ENCODE data around the gene MINDY4.

MINDY4 gene

GRCh38 chr7:30750010-30750409 is 21.2 kb upstream of the MINDY4 start:
- no CpG with 5 or more reads among the region's 2 CpGs for WGBS, 2 donors (ENCODE audit: extremely low coverage in 2 of 2, insufficient read length in 2 of 2, insufficient replicate concordance in 1 of 2)
- Histone ChIP-seq H3K9me3 (replicated peaks in 1 of 2; ENCODE audit: control insufficient read depth in 2 of 2, insufficient read depth in 1 of 2, low read depth in 1 of 2, low read length in 2 of 2) (peaks cover 0 to 2% of the 10 kb centered on the region in 2 donors), H3K4me2 (ENCODE audit: insufficient read depth, low read length, poor library complexity, severe bottlenecking) (no peak overlapping the region)

GRCh38 chr7:30750683-30751650 is 20.2 kb upstream of the MINDY4 start:
- H3K23ac ChIP-seq (ENCODE audit: low read depth, low read length, poor library complexity): peak overlapping the region; percentile 26
- no peak overlapping the region for H3K4me3 ChIP-seq (ENCODE audit: low read length in 2 of 2)
- H4K8ac ChIP-seq (ENCODE audit: low read depth, low read length): no peak overlapping the region
- no peak overlapping the region for H2BK120ac ChIP-seq (ENCODE audit: low read depth, low read length)
- no peak overlapping the region for H3K9ac ChIP-seq (ENCODE audit: low read depth, low read length, poor library complexity)
- no peak overlapping the region for H3K27ac ChIP-seq (replicated peaks; ENCODE audit: low read length)
- H2BK12ac ChIP-seq (ENCODE audit: low read length): no peak overlapping the region
- no peak overlapping the region for H2BK15ac ChIP-seq (ENCODE audit: low read length)
- H3K36me3 ChIP-seq (replicated peaks in 1 of 2; ENCODE audit: control insufficient read depth in 2 of 2, insufficient read depth in 2 of 2, low read length in 2 of 2): no peaks in the 10 kb centered on the region
- H2AFZ ChIP-seq (ENCODE audit: low read length): peak overlapping the region; percentile 73
- H2AK5ac ChIP-seq (ENCODE audit: low read depth, low read length): no peak overlapping the region
- H3K27me3 ChIP-seq (ENCODE audit: control insufficient read depth in 3 of 3, insufficient read depth in 3 of 3, low read depth in 1 of 3, low read length in 3 of 3): peaks cover 0 to 6% (median 0%) of the 10 kb centered on the region in 3 experiments
- H3K4me2 ChIP-seq (ENCODE audit: insufficient read depth, low read length, poor library complexity, severe bottlenecking): no peak overlapping the region
- peaks cover 0 to 2% of the 10 kb centered on the region in 2 donors for H3K9me3 ChIP-seq (replicated peaks in 1 of 2; ENCODE audit: control insufficient read depth in 2 of 2, insufficient read depth in 1 of 2, low read depth in 1 of 2, low read length in 2 of 2)
- H3K4ac ChIP-seq (ENCODE audit: low read length): no peak overlapping the region
- no peak overlapping the region for H3K18ac ChIP-seq (ENCODE audit: low read length)
- H3K14ac ChIP-seq (ENCODE audit: low read length): no peak overlapping the region
- DNase-seq (ENCODE audit: low spot score): no peak
- H3K79me1 ChIP-seq (ENCODE audit: low read depth, low read length): no peaks in the 10 kb centered on the region
- no peak overlapping the region for H2BK5ac ChIP-seq (ENCODE audit: low read length)
- no CpG with 5 or more reads among the region's 16 CpGs for WGBS, 2 donors (ENCODE audit: extremely low coverage in 2 of 2, insufficient read length in 2 of 2, insufficient replicate concordance in 1 of 2)
- no peak overlapping the region for H4K91ac ChIP-seq (ENCODE audit: low read depth, low read length, poor library complexity)
- H3K4me1 ChIP-seq (ENCODE audit: control insufficient read depth in 2 of 2, insufficient read depth in 1 of 2, low read depth in 1 of 2, low read length in 2 of 2): no peaks in the 10 kb centered on the region

More at GRCh38 chr7:30750010-30750409, 21.2 kb upstream of the MINDY4 start:
- no peak overlapping the region for H3K9ac ChIP-seq (ENCODE audit: low read depth, low read length, poor library complexity)
- no peak overlapping the region for H2AK5ac ChIP-seq (ENCODE audit: low read depth, low read length)
- H3K27ac ChIP-seq (replicated peaks; ENCODE audit: low read length): no peak overlapping the region
- H3K4me1 ChIP-seq (ENCODE audit: control insufficient read depth in 2 of 2, insufficient read depth in 1 of 2, low read depth in 1 of 2, low read length in 2 of 2): no peaks in the 10 kb centered on the region
- no peak overlapping the region for H3K4ac ChIP-seq (ENCODE audit: low read length)
- no peak overlapping the region for H2BK12ac ChIP-seq (ENCODE audit: low read length)
- no peak overlapping the region for H3K14ac ChIP-seq (ENCODE audit: low read length)
- no peak overlapping the region for H4K91ac ChIP-seq (ENCODE audit: low read depth, low read length, poor library complexity)
- no peak overlapping the region for H3K4me3 ChIP-seq (ENCODE audit: low read length in 2 of 2)
- no peak overlapping the region for H4K8ac ChIP-seq (ENCODE audit: low read depth, low read length)
- no peak overlapping the region for H2BK120ac ChIP-seq (ENCODE audit: low read depth, low read length)
- H2AFZ ChIP-seq (ENCODE audit: low read length): no peak overlapping the region
- H3K79me1 ChIP-seq (ENCODE audit: low read depth, low read length): no peaks in the 10 kb centered on the region
- H3K27me3 ChIP-seq (ENCODE audit: control insufficient read depth in 3 of 3, insufficient read depth in 3 of 3, low read depth in 1 of 3, low read length in 3 of 3): peaks cover 0 to 6% (median 0%) of the 10 kb centered on the region in 3 experiments
- H3K36me3 ChIP-seq (replicated peaks in 1 of 2; ENCODE audit: control insufficient read depth in 2 of 2, insufficient read depth in 2 of 2, low read length in 2 of 2): no peaks in the 10 kb centered on the region
- H2BK15ac ChIP-seq (ENCODE audit: low read length): no peak overlapping the region
- no peak overlapping the region for H2BK5ac ChIP-seq (ENCODE audit: low read length)
- no peak overlapping the region for H3K23ac ChIP-seq (ENCODE audit: low read depth, low read length, poor library complexity)
- no peak for DNase-seq (ENCODE audit: low spot score)
- no peak overlapping the region for H3K18ac ChIP-seq (ENCODE audit: low read length)

- Histone ChIP-seq H3K4me2 (ENCODE audit: insufficient read depth, low read length, poor library complexity, severe bottlenecking) (no peak within 1 kb of the TSS), H3K4me1 (ENCODE audit: control insufficient read depth in 2 of 2, insufficient read depth in 1 of 2, low read depth in 1 of 2, low read length in 2 of 2) (no peaks in the 10 kb centered on the region), H2BK15ac (ENCODE audit: low read length) (no peak within 1 kb of the TSS), H3K27me3 (ENCODE audit: control insufficient read depth in 3 of 3, insufficient read depth in 3 of 3, low read depth in 1 of 3, low read length in 3 of 3) (peaks cover 0 to 6% (median 0%) of the 10 kb centered on the region in 3 experiments), H3K14ac (ENCODE audit: low read length) (no peak within 1 kb of the TSS), H3K27ac (replicated peaks; ENCODE audit: low read length) (no peak within 1 kb of the TSS), H3K36me3 (replicated peaks in 1 of 2; ENCODE audit: control insufficient read depth in 2 of 2, insufficient read depth in 2 of 2, low read length in 2 of 2) (no peaks in the 10 kb centered on the region), H3K23ac (ENCODE audit: low read depth, low read length, poor library complexity) (peak within 1 kb of the TSS; percentile 26), H3K9me3 (replicated peaks in 1 of 2; ENCODE audit: control insufficient read depth in 2 of 2, insufficient read depth in 1 of 2, low read depth in 1 of 2, low read length in 2 of 2) (peaks cover 0 to 2% of the 10 kb centered on the region in 2 donors), H2AK5ac (ENCODE audit: low read depth, low read length) (no peak within 1 kb of the TSS), H3K18ac (ENCODE audit: low read length) (no peak within 1 kb of the TSS), H2BK12ac (ENCODE audit: low read length) (no peak within 1 kb of the TSS), H2BK120ac (ENCODE audit: low read depth, low read length) (no peak within 1 kb of the TSS), H2BK5ac (ENCODE audit: low read length) (no peak within 1 kb of the TSS), H4K8ac (ENCODE audit: low read depth, low read length) (no peak within 1 kb of the TSS), H3K9ac (ENCODE audit: low read depth, low read length, poor library complexity) (no peak within 1 kb of the TSS), H3K4ac (ENCODE audit: low read length) (no peak within 1 kb of the TSS), H4K91ac (ENCODE audit: low read depth, low read length, poor library complexity) (no peak within 1 kb of the TSS), H3K4me3 (ENCODE audit: low read length in 2 of 2) (no peak within 1 kb of the TSS), H2AFZ (ENCODE audit: low read length) (peak within 1 kb of the TSS; percentile 73), H3K79me1 (ENCODE audit: low read depth, low read length) (no peaks in the 10 kb centered on the region)
- no peak for DNase-seq (ENCODE audit: low spot score)
- no CpG with 5 or more reads among the region's 6 CpGs for WGBS, 2 donors (ENCODE audit: extremely low coverage in 2 of 2, insufficient read length in 2 of 2, insufficient replicate concordance in 1 of 2)
Measured at GRCh38 chr7:30751696-30752273, 19.4 kb upstream of the MINDY4 start, which contains the start of gene INMT. INMT (plus strand) TSS chr7:30752135; CDS start chr7:30752151, 16 bp downstream.

GRCh38 chr7:30752484-30752883 is 18.7 kb upstream of the MINDY4 start:
- Histone ChIP-seq H2BK15ac (ENCODE audit: low read length) (no peak overlapping the region), H2BK5ac (ENCODE audit: low read length) (no peak overlapping the region), H3K27ac (replicated peaks; ENCODE audit: low read length) (no peak overlapping the region), H3K14ac (ENCODE audit: low read length) (no peak overlapping the region), H3K79me1 (ENCODE audit: low read depth, low read length) (no peaks in the 10 kb centered on the region), H3K36me3 (replicated peaks in 1 of 2; ENCODE audit: control insufficient read depth in 2 of 2, insufficient read depth in 2 of 2, low read length in 2 of 2) (peaks cover 0 to 2% of the 10 kb centered on the region in 2 donors), H3K4me1 (ENCODE audit: control insufficient read depth in 2 of 2, insufficient read depth in 1 of 2, low read depth in 1 of 2, low read length in 2 of 2) (no peaks in the 10 kb centered on the region), H3K9ac (ENCODE audit: low read depth, low read length, poor library complexity) (no peak overlapping the region), H2AK5ac (ENCODE audit: low read depth, low read length) (no peak overlapping the region), H2BK120ac (ENCODE audit: low read depth, low read length) (no peak overlapping the region), H3K9me3 (replicated peaks in 1 of 2; ENCODE audit: control insufficient read depth in 2 of 2, insufficient read depth in 1 of 2, low read depth in 1 of 2, low read length in 2 of 2) (peaks cover 0 to 2% of the 10 kb centered on the region in 2 donors), H2BK12ac (ENCODE audit: low read length) (no peak overlapping the region), H3K23ac (ENCODE audit: low read depth, low read length, poor library complexity) (no peak overlapping the region), H3K27me3 (ENCODE audit: control insufficient read depth in 3 of 3, insufficient read depth in 3 of 3, low read depth in 1 of 3, low read length in 3 of 3) (peaks cover 0 to 6% (median 0%) of the 10 kb centered on the region in 3 experiments), H3K4me2 (ENCODE audit: insufficient read depth, low read length, poor library complexity, severe bottlenecking) (no peak overlapping the region), H3K18ac (ENCODE audit: low read length) (no peak overlapping the region), H4K8ac (ENCODE audit: low read depth, low read length) (no peak overlapping the region), H3K4me3 (ENCODE audit: low read length in 2 of 2) (no peak overlapping the region), H2AFZ (ENCODE audit: low read length) (no peak overlapping the region), H4K91ac (ENCODE audit: low read depth, low read length, poor library complexity) (no peak overlapping the region), H3K4ac (ENCODE audit: low read length) (no peak overlapping the region)
- WGBS, 2 donors (ENCODE audit: extremely low coverage in 2 of 2, insufficient read length in 2 of 2, insufficient replicate concordance in 1 of 2): no CpG with 5 or more reads among the region's 6 CpGs
- DNase-seq (ENCODE audit: low spot score): no peak
